ENCODE results near the gene FEM1A. TPM values are rescaled to one million over a fixed set of nuclear protein-coding genes. Genes with fewer than 3 reads are reported as not detected.

The FEM1A gene
- polyA plus RNA-seq, 1 donor from 2014 or later: 8.7 TPM

DNA sequence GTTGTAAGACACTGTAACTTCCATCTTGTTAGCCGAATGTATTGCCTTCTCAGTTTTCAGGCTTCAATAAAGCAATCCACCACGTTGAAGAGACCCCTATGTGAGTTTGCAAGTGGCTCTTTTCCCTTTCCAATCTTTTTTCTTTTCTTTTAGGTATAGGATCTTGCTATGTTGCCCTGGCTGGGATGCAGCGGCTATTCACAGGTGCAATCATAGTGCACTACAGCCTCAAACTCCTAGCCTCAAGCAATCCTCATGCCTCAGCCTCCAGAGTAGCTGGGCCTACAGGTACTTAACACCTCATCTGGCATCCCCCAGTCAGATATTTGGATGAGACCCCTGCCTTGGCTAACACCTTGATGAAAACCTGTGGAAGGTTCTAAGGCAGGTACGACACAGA is 33.5 kb upstream of the FEM1A start:
- H3K9me3 ChIP-seq (ENCODE audit: low read length): no peaks in the 10 kb centered on the region
- no peak overlapping the region for H2AFZ ChIP-seq (ENCODE audit: low read depth, low read length)
- H3K4me2 ChIP-seq (ENCODE audit: low read length): no peak overlapping the region
- no peak overlapping the region for H3K9ac ChIP-seq (ENCODE audit: low read length)
- H3K36me3 ChIP-seq (ENCODE audit: insufficient read depth, low read length): no peaks in the 10 kb centered on the region
- no peaks in the 10 kb centered on the region for H3F3A ChIP-seq (ENCODE audit: insufficient read depth, low read length, poor library complexity, severe bottlenecking)
- no peak overlapping the region for H3K4me3 ChIP-seq (ENCODE audit: low read length)
- peak overlapping the region; percentile 90 for H3K27ac ChIP-seq (ENCODE audit: low read length)
- TF ChIP-seq TAF1 (IDR thresholded peaks at IDR 0.05; ENCODE audit: low read depth) (no peak), EP300 (conservative IDR thresholded peaks at IDR 0.05; ENCODE audit: poor library complexity, severe bottlenecking) (no peak), EZH2 (IDR thresholded peaks at IDR 0.05; ENCODE audit: borderline replicate concordance, insufficient read depth, low read length, poor library complexity, severe bottlenecking) (no peak)
- TF ChIP-seq, protein P1, sequence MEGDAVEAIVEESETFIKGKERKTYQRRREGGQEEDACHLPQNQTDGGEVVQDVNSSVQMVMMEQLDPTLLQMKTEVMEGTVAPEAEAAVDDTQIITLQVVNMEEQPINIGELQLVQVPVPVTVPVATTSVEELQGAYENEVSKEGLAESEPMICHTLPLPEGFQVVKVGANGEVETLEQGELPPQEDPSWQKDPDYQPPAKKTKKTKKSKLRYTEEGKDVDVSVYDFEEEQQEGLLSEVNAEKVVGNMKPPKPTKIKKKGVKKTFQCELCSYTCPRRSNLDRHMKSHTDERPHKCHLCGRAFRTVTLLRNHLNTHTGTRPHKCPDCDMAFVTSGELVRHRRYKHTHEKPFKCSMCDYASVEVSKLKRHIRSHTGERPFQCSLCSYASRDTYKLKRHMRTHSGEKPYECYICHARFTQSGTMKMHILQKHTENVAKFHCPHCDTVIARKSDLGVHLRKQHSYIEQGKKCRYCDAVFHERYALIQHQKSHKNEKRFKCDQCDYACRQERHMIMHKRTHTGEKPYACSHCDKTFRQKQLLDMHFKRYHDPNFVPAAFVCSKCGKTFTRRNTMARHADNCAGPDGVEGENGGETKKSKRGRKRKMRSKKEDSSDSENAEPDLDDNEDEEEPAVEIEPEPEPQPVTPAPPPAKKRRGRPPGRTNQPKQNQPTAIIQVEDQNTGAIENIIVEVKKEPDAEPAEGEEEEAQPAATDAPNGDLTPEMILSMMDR (IDR thresholded peaks at IDR 0.05; ENCODE audit: poor library complexity, severe bottlenecking): no peak
- H4K20me1 ChIP-seq (ENCODE audit: insufficient read depth): no peaks in the 10 kb centered on the region
- no peaks in the 10 kb centered on the region for H3K9me2 ChIP-seq (ENCODE audit: insufficient read depth, low read length)
- no peaks in the 10 kb centered on the region for H3K79me2 ChIP-seq (replicated peaks; ENCODE audit: insufficient read depth, low read length)
- H3K27me3 ChIP-seq (ENCODE audit: insufficient read depth, low read depth, low read length): no peaks in the 10 kb centered on the region

- TF ChIP-seq, protein P1 (IDR thresholded peaks at IDR 0.05; ENCODE audit: poor library complexity, severe bottlenecking): no peak
- no peak for TF ChIP-seq RAD21 (conservative IDR thresholded peaks at IDR 0.05)
- TF ChIP-seq EZH2 (IDR thresholded peaks at IDR 0.05; ENCODE audit: borderline replicate concordance, insufficient read depth, low read length, poor library complexity, severe bottlenecking): no peak
- TF ChIP-seq POLR2AphosphoS5 (IDR thresholded peaks at IDR 0.05): no peak
- TF ChIP-seq TAF1 (IDR thresholded peaks at IDR 0.05; ENCODE audit: low read depth): no peak
- no peak for TF ChIP-seq SMC3 (conservative IDR thresholded peaks at IDR 0.05; ENCODE audit: poor library complexity)
- no peak for TF ChIP-seq EP300 (conservative IDR thresholded peaks at IDR 0.05; ENCODE audit: poor library complexity, severe bottlenecking)
- no peak for TF ChIP-seq MXI1 (conservative IDR thresholded peaks at IDR 0.05; ENCODE audit: poor library complexity, severe bottlenecking)
- no peak for TF ChIP-seq REST (IDR thresholded peaks at IDR 0.05; ENCODE audit: borderline replicate concordance)
- Histone ChIP-seq H3K27ac (ENCODE audit: low read length) (peak overlapping the region; percentile 90), H3K27me3 (ENCODE audit: insufficient read depth, low read depth, low read length) (no peaks in the 10 kb centered on the region), H3F3A (ENCODE audit: insufficient read depth, low read length, poor library complexity, severe bottlenecking) (no peaks in the 10 kb centered on the region), H3K79me2 (replicated peaks; ENCODE audit: insufficient read depth, low read length) (no peaks in the 10 kb centered on the region), H3K36me3 (ENCODE audit: insufficient read depth, low read length) (no peaks in the 10 kb centered on the region), H3K9me2 (ENCODE audit: insufficient read depth, low read length) (no peaks in the 10 kb centered on the region), H4K20me1 (ENCODE audit: insufficient read depth) (no peaks in the 10 kb centered on the region), H3K4me2 (ENCODE audit: low read length) (peak overlapping the region; percentile 70), H3K4me3 (ENCODE audit: low read length) (no peak overlapping the region), H2AFZ (ENCODE audit: low read depth, low read length) (no peak overlapping the region), H3K9me3 (ENCODE audit: low read length) (no peaks in the 10 kb centered on the region), H3K9ac (ENCODE audit: low read length) (peak overlapping the region; percentile 71)
Measured at GRCh38 chr19:4758659-4759058, 32.9 kb upstream of the FEM1A start.

Data from neural cell (in vitro differentiated cells).